ENCODE measurements around the gene GLIPR1L2. TPM values are rescaled to one million over a fixed set of nuclear protein-coding genes. Genes with fewer than 3 reads are reported as not detected.

GLIPR1L2 gene
- total and polyA plus RNA-seq, 10 of the 15 experiments (the other 5 are each of a cell fraction or from before 2014, with no cell fraction given) = 0.04 to 0.39 (median 0.09) TPM; not detected in 3

GRCh38 chr12:75460204-75460603, 69.3 kb downstream of the GLIPR1L2 start (continued):
- TF ChIP-seq HSF1 (IDR thresholded peaks at IDR 0.05; ENCODE audit: low read depth, low read length) (no peak), FOS (IDR thresholded peaks at IDR 0.05; ENCODE audit: borderline replicate concordance, extremely low read depth, insufficient read length) (no peak), RAD21 (IDR thresholded peaks at IDR 0.05; ENCODE audit: insufficient read depth, low read depth, low read length) (no peak), NFYB (IDR thresholded peaks at IDR 0.05; ENCODE audit: insufficient read depth, low read depth, low read length) (no peak), E2F8 (IDR thresholded peaks at IDR 0.05; ENCODE audit: low read depth, partially characterized antibody) (no peak), TARDBP (IDR thresholded peaks at IDR 0.05; ENCODE audit: borderline replicate concordance) (no peak), POU2F2 (IDR thresholded peaks at IDR 0.05; ENCODE audit: borderline replicate concordance, low read depth, low read length) (no peak), CUX1 (IDR thresholded peaks at IDR 0.05; ENCODE audit: insufficient replicate concordance, low read depth, low read length) (no peak), YY1 (IDR thresholded peaks at IDR 0.05; ENCODE audit: low read depth, low read length) (no peak)

Measured in GM12878 (cell line).